NCI-H524 (cell line): ENCODE measurements around the gene KLK3.
"Not testable (repeated sequence)": the region's sequence is repeated elsewhere in the genome, so short reads cannot be mapped to it uniquely, and the experiment has no call there.

Experiments used
- DNase-seq, 2 experiments: peaks; one replicate each; lab custom pipeline; 2025; lab: John Stamatoyannopoulos, UW

Gene KLK3

GRCh38 chr19:50854636-50855410 is at the start of gene KLK3:
Gene KLK3, plus strand, starts transcription at chr19:50854915. Its CDS starts 41 bp downstream, at chr19:50854956.
- DNase-seq = no peak

DNA sequence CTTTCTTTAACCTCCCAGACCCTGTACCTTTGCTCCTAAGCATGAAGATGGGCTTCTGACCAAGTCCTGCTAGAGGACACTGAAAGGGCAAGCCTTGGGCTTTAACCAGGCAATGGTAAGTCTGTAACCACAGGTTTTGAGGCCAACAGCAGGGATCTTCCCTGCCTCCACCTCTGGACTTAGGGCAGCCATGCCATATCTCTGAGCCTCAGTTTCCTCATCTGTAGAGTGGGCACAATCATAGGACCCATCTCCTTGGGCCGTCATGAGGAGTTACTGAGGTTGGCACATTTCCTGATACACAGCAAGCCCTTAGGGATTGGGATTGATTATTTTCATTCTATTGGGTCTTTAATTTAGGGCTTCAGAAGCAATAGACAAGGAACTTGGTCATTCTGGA is 45.9 kb upstream of the KLK3 start:
- DNase-seq = no peak

- DNase-seq = not testable (repeated sequence)
Observed at GRCh38 chr19:50811622-50812238, 43.0 kb upstream of the KLK3 start.

GRCh38 chr19:50812474-50812873 is 42.2 kb upstream of the KLK3 start:
- no peak for DNase-seq

GRCh38 chr19:50814883-50815282 is 39.8 kb upstream of the KLK3 start:
- no peak for DNase-seq

- DNase-seq = no peak
Observed at GRCh38 chr19:50815439-50815838, 39.3 kb upstream of the KLK3 start.

DNA sequence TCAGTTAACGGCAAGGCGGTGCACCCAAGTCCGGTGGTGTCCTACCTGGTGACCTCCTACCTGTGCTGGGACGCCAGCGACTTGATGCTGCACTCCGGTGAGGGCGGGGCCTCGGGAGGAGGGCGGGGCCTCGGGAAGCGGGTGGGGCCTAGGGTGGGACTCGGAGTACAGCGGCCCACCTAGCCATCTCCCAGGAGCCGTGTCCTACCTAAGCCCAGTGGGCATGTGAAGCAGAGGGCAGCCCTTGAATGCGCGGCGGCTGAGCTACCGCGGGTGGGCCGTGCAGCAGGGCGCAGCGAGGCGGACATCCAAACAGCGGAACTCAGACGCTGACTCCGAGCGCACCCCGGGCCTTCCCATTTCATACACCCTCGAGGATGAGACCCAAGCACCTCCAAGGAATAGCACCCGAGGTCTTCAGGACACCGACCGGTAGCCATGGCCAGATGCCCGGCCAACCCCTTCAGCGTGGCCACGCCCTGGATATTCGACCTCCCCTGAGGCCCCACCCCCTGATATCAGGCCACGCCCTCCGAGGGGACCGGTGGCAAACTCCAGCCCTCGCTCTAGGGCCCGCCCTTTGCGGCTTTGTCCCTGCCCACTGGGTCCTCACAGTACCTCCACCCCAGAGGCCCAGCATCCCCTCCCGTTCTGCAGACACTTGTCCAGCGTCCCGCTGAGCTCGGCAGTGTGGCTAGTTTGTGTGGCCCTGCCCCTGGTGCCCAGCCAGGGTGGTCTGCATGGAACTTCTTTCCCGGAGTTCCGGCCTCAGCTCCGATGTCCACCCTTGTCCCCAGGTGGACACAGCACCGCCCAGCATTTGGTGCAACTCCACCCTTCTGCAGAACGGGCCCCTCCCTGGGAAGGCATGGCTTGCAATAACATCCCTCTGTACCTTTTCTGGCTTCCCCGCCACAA is 36.5 kb upstream of the KLK3 start:
- DNase-seq = no peak

- no peak for DNase-seq
Observed at GRCh38 chr19:50818859-50819472, 35.7 kb upstream of the KLK3 start.

DNA sequence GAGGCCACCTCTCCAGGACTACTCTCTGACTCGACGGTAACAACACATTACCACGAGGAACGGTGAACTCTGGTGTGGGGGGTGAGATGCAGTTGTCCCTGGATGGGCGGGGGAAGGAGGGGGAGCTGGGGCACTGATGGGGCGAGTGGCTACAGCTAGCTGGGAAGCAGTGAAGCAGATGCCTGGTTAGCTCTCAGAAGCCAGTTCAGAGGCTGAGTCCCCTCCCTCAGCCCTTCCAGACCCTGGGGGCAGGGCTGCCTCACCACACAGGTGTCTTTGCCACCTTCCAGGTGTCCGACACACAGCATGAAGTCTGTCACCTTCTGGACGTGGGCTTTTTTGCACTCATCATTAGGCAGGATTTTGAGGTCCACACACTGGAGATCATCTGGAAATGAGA is 35.1 kb upstream of the KLK3 start:
- no peak for DNase-seq

- DNase-seq = no peak
Observed at GRCh38 chr19:50820086-50820485, 34.6 kb upstream of the KLK3 start.

DNA sequence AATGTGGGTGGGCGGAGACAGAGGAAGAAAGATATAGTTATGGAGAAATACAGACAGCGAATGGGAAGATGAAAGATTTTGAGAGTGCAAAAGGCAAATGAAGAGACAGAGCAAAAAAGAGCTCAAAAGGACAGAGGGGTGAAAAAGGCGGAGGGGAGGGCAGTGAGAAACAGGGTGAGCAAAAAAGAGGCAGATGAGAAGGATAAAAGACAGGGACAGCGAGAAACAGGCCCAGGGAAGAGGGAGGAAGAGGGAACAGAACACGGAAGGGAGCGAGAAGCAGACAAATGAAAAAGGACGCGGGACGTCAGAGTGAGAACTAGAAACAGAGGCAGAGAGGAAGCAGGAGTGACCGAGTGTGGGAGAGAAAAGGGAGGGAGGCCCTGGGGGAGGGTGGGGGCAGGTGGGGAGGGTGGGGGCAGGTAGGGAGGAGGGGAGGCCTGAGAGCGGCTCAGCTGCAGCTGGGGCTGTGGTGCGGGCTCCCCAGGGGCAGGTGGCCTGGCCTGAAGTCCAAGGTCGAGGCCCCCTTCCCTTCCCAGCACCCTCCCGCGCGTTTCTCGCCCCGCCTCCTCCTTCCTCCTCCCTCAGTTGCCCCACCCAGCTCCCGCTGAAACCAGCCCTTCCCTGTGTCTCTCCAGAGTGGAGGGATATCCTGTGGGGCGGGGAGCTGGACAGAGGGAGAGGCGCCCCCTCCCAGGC is 34.0 kb upstream of the KLK3 start:
- DNase-seq = no peak

- DNase-seq = no peak
Observed at GRCh38 chr19:50821248-50821612, 33.5 kb upstream of the KLK3 start.

- DNase-seq = no peak
Observed at GRCh38 chr19:50821622-50822021, 33.1 kb upstream of the KLK3 start.

DNA sequence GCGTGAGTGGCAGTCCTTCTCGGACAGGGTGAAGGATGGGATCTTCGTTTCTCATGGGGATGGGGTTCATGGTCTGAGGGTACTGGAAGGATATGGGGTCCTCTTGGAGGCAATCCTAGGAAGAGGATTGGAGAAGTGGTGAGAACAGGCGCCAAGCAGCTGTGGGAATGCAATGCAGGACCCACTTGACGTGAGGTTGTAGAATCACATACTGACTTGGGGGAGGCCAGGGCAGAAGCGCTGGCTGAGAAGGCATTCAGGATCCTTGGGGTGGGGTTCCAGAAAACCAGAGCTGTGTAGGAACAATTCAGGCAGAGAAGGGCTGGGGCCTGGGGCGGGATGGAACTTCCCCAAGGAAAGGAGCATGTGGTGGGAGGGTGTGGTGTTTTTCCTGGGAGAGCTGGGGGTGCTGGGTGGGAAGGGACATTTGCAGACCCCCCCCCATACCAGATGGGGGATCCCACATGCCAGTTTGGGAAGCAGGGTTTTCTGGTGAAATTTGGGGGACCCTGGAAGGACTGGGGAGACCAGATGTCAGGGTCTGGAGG is 32.0 kb upstream of the KLK3 start:
- DNase-seq = no peak

DNA sequence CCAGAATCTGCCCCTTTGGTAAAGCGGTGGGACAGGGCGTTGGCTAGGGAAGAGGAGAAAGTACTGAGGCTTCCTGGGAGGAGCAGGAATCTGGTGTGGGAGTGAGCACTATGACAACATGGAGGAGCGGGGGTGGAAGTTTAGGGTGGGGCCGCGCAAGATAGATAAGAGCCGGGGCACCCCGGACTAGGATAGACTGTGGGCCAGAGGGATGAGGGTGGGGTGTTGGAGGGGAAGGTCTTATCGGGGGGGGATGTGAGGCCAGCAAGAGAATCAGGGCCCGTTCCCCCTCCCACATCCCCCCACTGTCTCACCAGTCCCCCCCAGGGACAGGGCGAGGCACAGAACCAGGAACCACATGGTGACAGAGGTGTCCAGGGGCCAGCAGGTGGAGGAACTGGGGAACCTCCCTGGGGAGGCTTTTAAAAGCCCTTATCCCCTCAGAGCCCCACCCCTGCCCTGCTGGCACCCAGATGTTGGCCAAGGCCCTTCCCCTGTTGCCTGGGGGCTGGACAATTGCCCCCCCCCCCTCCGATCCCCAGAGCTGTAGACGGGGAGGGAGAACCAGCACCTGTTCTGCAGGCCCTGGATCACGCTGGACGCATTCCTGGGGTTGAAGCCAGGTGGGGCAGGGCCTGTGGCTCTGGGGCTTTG is 31.2 kb upstream of the KLK3 start, which contains the start of gene KLK1:
KLK1 (minus strand) TSS at position 399 of the 654 bp plus-strand sequence; CDS start at position 360, 39 bp downstream.
- DNase-seq = no peak

DNA sequence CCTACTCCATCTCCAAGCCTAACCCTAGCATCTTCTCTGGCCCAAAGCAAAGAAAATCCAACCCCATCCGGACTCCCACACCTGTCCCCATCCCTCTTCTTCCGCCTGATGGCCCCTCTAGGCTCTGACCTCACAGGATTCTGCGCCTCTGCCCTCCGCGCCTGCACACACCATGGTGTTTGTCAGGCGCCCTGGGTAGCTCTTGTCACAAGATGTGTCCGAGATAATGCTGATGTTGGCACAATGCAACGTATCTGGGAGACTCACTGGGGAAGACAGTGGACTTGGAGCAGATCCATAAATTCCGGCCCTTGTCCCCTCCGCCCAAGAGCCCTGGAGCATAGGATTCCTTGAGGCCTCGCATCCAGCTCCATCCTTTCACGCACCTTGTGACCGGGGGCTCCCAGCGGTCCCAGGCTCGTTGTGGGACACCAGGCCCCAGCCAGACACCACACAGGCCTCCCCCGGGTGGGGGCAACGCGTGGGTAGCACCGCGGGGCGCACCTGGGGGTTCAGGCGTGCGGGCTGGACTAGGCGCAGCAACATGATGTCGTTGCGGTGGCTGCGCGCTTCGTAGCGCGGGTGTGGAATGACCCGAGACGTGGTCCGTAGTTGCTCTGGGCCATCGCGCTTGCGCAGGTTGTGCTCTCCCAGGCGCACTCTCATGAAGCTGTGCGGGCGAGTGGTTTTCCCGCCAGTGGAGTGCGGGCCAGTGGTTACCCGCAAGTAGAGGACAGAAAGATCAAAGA is 28.0 kb upstream of the KLK3 start:
- DNase-seq = no peak

GRCh38 chr19:50827476-50827875 is 27.2 kb upstream of the KLK3 start:
- no peak for DNase-seq

- no peak for DNase-seq
Observed at GRCh38 chr19:50829801-50830200, 24.9 kb upstream of the KLK3 start.

- no peak for DNase-seq
Observed at GRCh38 chr19:50830266-50831025, 24.3 kb upstream of the KLK3 start.
